H1 (cell line): ENCODE results near the gene MINPP1. TPM values are rescaled to one million over a fixed set of nuclear protein-coding genes. Genes with fewer than 3 reads are reported as not detected.

Source experiments
- BRCA1 ChIP-seq: IDR thresholded peaks from 2 replicates; pipeline ENCODE4 v1.6.1; 2012; ENCODE audit warnings: low read depth, low read length, improper control_type of control experiment
- CBX5 ChIP-seq: fragments of 300-800, 300-1000 bp; sonication (generic); IDR thresholded peaks from 2 replicates; pipeline ENCODE4 v1.7.1; 2016; ENCODE audit warnings: antibody characterized with exemption, low read length, low read depth
- JUN ChIP-seq: IDR thresholded peaks from 2 replicates; pipeline ENCODE4 v1.6.1; 2011; ENCODE audit warnings: low read depth, mild to moderate bottlenecking, improper control_type of control experiment, low read length
- NRF1 ChIP-seq: IDR thresholded peaks from 2 replicates; pipeline ENCODE4 v1.6.1; 2011; ENCODE audit warnings: mild to moderate bottlenecking, low read depth, low read length, improper control_type of control experiment
- SIRT6 ChIP-seq: IDR thresholded peaks from one replicate; pipeline ENCODE4 v1.7.1; 2012; ENCODE audit warnings: low read length, inconsistent platforms
- polyA plus RNA-seq, 7 experiments: library from polyadenylated mRNA; depleted of rRNA in 3 of 7; stranded (reverse) in 5 of 7; unstranded in 2 of 7; fragments of >200 nt in 5 of 7; fragments of 200-250 nt in 2 of 7; gene quantifications; 1 replicate in 5 of 7; 2 replicates in 1 of 7; 4 replicates in 1 of 7; pipeline versions ENCODE4 v1.2.1 to v1.2.3, GENCODE V29; 2011 to 2013; ENCODE audit warnings: missing spikeins in 2 of 7, mixed read lengths in 2 of 7
- total RNA-seq: library from RNA; stranded (reverse); fragmentation: NEBNext Ultra II Directional; extraction: Animal tissue kit (Norgen Biotek cat#: 25700); gene quantifications from 2 replicates; pipeline ENCODE4 v1.2.1, GENCODE V29; 2021
- TF ChIP-seq, protein P1 (sequence below): IDR thresholded peaks from 2 replicates; pipeline ENCODE4 v1.6.1; 2012; ENCODE audit warnings: inconsistent platforms

Gene MINPP1
- total and polyA plus RNA-seq, 2 of the 8 experiments (the other 6 are each of a cell fraction or from before 2014, with no cell fraction given), result 13.6 to 27.2 TPM

DNA sequence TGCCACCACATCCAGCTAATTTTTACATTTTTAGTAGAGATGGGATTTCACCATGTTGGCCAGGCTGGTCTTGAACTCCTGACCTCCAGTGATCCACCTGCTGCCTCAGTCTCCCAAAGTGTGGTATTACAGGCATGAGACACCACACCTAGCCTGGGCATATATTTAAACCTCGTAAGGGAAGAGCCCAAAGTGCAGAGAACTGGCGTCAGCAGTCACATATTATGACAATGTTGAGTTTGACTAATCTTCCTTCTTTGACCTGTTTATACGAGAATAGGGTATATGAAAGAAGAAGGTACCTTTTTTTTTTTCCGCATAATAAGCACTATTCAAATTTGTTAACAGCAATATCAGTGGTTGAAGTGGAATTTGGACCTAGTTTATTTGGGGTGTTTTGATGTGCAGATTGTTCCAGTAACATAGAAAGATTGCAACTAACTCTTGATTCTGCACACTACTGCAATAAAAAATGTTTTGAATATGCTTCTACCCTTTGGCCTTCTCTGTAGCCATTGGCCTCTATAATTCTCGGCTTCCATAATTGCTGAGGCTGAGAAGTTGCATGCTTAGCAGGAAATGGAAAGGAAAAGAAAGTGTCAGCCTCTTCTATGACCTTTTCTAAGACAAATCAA is 55.9 kb downstream of the MINPP1 start (continued):
- TF ChIP-seq NRF1, result no peak
- TF ChIP-seq, protein P1, sequence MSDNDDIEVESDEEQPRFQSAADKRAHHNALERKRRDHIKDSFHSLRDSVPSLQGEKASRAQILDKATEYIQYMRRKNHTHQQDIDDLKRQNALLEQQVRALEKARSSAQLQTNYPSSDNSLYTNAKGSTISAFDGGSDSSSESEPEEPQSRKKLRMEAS, result no peak
- TF ChIP-seq SIRT6, result no peak
- TF ChIP-seq JUN, result no peak
- TF ChIP-seq CBX5, result no peak
- no peak for TF ChIP-seq BRCA1
